NCI-H1436 treated with DMSO at 0.1 percent for 48 hours (cell line): ENCODE measurements around the gene GALT.
"Not testable (repeated sequence)": the region's sequence is repeated elsewhere in the genome, so short reads cannot be mapped to it uniquely, and the experiment has no call there.

Experiments
- DNase-seq: peaks from one replicate; lab custom pipeline; 2025; lab: John Stamatoyannopoulos, UW

Gene GALT

DNA sequence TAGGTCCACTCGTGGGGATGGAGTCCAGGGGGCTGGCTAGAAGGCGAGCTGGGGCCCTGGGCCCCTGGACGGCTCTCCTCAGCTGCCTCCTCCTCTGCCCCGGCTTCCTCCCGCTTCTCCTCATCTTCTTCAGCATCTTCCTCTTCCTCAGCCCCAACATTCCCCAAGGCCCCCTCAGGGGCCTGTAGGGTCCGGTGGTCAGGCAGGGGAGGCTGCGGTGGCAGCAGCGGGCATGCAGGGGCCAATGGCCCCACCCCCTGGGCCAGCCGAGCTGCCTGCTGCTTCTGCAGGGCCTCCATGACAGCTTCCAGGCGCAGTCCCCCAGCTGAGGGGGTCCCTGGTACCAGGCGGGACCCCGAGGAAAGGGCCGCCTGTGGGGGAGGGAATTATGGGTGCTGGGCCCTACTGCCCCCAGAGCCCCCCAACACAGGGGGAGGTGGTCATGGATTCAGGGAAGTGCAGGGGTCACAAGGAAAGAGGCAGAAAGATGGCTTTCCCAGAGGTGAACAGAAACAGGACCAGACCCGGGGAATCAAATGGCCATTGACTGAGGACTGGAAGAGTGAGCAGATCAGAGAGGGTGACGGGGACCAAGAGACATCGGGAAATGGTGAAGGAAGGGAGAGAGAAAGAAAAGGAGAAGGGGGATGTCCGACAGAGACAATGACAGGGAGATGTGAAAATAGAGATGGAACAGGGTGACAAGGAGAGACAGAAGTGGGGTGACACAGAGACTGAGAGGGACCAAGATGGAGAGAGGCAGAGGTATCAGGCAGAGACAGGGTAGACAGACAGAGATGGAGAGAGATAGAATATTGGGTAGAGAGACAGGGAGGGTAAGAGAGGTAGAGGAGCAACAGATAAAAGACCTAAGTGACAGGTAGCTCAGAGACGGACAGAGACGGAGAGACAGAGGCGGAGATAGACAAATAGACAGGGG lies 18.5 kb upstream of the GALT start:
- DNase-seq = no peak

- DNase-seq = no peak
Measured at GRCh38 chr9:34628656-34629490, 17.6 kb upstream of the GALT start, which contains the start of gene ARID3C. Gene ARID3C (minus strand): TSS chr9:34629066. CDS start chr9:34628014, 1,052 bp downstream.

DNA sequence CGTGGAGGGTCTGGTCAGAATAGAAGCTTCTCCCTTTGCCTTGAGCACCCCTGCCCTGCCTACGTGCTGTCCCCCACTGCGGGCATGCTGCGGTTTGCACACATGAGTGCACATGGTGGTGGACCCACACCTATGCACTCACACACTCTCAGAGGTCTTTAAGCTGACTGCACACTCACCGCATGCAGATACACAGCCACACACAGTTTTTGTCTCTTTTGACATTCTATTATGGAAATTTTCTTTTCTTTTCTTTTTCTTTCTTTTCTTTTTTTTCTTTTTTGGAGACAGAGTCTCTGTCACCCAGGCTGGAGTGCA lies 17.0 kb upstream of the GALT start:
- no peak for DNase-seq

DNA sequence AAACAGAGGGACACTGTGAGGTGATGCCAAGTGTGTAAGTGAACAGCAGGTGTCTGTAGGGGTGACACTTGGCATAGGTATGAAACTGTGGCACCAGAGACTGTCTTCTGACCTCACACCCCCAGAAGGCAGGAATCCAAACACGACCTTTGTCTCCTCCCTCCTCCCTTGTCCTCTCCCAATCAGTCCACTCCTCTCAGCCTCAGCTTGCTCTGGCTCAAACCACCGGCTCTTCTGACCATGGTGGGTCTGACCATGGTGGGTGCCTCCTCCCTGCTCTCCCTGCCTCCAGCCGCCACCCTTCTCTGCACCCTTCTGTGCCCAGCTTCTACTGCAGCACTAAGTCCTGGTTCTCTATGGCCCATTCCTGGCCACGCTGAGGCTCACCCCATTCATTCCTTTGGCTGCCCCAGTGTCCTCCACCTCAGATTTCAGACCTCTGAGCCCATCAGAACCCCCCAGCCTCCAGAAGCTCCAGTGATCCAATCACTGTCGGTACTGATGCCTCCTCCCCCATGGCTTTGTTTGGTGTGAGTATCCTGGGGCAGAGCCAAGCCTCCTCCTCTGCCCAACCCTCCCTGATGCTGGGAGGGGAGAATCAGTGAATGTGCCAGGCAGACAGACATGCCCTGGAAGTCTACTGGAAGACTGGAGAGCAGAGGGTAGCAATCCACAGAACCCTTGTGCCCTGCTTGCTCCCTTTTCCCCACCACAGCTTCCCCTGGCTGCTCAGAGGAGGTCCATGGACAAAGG lies 15.9 kb upstream of the GALT start:
- DNase-seq = no peak

DNA sequence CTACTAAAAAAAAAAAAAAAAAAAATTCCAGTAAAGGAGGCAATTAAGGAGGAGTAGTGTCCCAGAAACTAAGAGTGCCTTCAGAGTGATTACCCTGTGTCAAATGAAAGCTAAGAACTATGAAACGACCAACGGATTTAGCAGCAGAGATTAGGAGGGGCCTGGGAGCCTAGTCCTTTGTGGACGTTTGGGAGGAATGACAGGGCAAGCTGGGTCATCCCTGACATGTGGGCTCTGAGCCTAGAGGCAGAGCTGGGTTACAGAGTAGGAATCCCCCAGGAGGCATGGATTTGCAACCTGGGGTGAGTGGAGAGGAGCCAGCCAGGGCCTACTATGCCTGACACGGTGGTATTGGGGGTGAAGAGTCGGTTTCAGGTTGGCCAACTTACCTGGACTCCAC lies 13.3 kb upstream of the GALT start:
- no peak for DNase-seq

GRCh38 chr9:34633851-34634550 lies 12.5 kb upstream of the GALT start:
- peak; percentile 3 for DNase-seq

DNA sequence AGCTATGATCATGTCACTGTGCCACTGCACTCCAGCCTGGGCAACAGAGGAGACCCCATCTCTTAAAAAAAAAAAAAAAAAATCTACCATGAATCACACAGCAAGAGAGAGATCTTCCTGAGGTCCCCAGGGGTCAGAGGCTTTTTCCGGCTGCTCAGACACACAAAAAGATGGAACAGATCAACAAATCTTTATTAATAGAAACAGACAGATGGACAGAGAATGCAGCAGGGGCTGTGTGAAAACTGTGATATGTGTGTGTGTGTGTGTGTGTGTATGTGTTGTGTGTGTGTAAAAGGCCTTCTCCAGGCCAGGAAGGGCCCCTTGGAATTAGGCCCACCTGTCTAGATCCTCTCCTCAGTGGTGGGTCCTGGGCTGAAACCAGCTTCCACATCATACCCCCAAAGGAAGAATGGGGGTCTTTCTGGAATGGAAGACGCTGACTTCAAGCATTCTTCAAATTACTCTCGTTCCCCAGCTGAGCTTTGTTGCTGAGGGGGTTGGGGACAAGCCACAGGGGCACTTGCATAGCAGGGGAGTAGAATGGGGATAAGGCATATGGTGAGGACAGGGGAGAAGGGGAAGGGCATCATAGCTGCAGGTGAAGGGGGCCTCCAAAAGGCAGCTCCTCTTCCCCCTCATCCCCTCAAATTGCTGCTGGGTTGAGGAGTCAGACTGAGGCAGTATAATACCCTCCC lies 11.8 kb upstream of the GALT start:
- DNase-seq = no peak

DNA sequence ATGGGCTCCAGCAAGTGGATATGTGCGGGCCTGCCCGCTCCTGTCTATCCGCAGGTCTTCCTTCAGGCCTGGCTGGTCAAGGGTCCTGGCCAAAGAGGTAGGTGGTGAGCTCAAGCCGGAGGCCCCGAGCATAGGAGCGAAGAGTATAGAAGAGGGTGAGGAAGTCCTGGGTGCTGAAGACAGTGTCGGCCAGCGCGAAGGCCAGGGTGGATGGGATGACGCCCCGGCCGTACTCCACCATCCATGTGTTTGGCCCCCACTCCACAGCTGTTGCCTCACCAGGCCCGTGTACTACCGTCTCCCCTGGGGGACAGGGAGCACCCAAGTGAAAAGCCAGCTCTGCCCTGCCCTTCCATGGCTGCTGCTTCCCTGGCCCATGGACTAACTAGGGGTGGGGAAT lies 10.9 kb upstream of the GALT start:
- DNase-seq = no peak

DNA sequence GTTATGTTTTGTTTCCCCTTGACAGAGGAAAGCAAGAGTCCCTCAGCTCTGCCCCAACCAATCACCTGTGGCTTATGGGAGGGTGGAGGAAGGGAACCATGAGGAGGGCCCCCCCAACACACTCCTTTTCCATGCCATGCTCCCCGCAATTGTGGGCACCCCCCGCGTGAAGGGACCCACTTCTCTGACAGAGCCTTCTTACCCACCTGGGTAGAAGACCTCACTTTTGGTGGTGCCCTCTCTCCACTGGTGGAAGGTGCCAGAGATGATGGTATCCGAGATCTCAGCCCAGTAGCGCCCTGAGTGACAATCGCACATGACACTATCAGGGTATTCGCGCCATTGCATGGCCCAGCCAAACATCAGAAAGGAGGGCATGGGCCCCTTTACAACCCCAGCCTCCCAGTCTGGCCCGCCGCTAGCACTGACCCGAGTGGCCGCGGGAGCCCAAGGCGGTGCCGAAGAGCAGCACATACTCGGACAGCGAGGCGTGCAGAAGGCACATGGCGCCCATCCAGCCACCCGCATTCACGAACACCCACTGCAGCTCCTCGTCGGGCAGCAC lies 9.6 kb upstream of the GALT start:
- no peak for DNase-seq

DNA sequence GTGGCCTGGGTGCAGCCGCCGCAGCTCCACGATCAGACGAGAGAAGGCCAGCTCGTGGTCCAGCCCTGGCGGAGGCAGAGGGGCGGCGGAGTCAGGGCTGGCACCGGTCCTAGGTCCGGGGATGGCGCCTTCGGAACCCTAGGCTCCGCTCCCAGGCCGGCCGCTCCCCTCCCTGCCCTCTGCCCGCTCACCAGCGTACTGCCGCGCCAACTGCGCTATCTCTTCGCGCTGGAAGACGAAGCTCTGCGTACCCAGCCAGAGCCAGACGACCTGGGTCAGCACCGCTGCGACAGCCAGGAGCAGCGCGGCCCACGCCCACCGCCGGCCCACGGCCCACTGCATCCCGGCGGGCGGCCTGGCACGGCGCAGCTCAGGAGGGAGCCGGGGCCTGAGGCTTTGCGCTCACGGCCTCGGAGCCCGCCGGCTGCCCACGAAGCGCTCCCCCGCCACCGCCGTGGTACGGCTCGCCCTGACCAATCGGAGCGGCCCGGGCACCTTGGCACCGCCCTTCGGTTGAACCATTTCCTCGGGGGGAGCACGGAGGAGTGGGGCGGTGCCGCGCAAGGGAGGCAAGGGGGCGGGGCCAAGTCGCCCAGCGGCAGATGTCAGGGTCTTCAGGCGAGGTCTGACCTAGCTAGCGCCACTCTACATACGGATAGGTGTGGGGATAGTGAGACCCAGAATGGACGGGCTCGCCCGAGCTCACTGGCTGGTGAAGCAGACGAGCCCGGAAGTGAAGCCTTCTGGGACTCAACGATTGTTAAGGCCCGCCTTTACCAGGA lies 8.9 kb upstream of the GALT start, which contains the start of gene SIGMAR1:
SIGMAR1 (minus strand) TSS at position 432 of the 782 bp plus-strand sequence; CDS start at position 342, 90 bp downstream.
- peak; percentile 49 for DNase-seq

- DNase-seq = no peak
Measured at GRCh38 chr9:34638138-34638445, 8.4 kb upstream of the GALT start.

DNA sequence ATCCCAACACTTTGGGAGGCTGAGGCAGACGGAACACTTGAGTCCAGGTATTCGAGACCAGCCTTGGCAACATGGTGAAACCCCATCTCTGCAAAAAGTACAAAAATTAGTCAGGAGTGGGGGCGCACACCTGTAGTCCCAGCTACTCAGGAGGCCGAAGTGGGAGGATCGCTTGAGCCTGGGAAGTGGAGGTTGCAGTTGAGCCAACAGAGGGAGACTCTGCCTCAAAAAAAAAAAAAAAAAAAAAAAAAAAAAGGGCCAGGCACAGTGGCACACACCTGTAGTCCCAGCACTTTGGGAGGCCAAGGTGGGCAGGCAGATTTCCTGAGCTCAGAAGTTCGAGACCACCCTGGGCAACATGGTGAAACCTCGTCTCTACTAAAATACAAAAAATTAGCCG lies 7.2 kb upstream of the GALT start:
- DNase-seq = not testable (repeated sequence)

DNA sequence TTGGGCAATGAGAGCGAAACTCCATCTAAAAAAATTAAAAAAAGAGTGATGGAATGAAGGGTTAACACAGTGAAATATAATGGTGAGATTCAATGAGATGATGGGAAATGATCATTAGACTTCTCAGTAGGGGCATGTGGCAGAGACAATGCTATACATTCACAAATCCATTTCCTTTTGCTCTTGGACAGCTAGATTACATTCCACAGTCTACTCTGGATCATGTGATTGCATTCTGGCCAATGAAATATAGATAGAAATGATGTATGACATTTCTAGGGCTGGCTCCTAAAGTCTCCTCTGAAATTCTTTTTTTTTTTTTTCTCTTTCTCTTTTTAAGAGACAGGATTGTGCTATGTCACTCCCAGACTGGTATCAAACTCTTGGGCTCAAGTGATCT lies 3.8 kb upstream of the GALT start:
- DNase-seq = no peak

- DNase-seq = no peak
Measured at GRCh38 chr9:34644766-34645314, 1.6 kb upstream of the GALT start.

- DNase-seq = no peak
Measured at GRCh38 chr9:34647084-34647403, 569 bp downstream of the GALT start.

DNA sequence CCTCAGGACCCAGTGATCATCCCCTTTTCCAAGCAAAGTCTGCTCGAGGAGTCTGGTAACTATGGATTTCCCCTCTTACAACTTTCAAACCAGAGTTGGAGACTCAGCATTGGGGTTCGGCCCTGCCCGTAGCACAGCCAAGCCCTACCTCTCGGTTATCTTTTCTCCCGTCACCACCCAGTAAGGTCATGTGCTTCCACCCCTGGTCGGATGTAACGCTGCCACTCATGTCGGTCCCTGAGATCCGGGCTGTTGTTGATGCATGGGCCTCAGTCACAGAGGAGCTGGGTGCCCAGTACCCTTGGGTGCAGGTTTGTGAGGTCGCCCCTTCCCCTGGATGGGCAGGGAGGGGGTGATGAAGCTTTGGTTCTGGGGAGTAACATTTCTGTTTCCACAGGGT lies 1.2 kb downstream of the GALT start:
- DNase-seq = no peak

GRCh38 chr9:34648673-34649072 lies 2.2 kb downstream of the GALT start:
- no peak for DNase-seq

DNA sequence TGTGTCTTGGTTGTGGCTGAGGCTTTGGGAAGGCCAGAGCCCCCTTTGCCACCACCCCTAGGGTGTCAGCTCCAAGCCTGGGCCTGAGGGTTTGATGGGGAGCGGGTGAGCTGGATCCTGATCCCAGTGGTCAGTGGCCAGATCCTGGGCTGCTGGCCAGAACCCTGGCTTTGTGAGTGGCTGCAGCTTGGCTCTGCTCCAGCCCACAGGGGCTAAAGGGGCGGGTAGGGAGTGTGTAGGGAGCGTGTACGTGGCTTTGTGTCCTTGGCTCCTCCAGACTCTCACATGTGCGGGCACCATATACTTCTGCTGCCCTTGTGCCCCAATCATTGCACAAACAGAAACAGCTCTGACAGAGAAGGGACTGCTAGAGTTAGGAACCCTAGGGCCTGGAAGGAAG lies 4.3 kb downstream of the GALT start:
- no peak for DNase-seq

DNA sequence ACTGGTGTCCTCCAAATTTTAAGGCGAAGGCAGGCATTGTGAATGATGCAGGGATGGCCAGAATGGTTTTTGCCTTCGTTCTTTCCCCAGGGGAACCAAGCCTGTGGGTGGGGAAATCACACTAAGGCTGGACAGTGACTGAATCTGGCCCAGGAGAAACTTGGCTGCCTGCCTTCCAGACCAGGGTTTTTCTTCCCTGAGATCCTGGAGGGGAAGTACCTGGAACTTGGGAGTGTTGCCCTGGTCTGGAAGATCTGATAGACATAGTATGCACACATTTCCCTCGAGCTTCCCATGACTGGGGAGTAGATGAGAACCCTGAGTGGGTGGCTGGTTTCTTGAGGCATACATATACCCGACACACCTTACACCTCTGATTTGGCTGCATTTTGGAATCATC lies 4.8 kb downstream of the GALT start:
- no peak for DNase-seq
